OCI-LY1 (cell line): ENCODE data around the gene SPOUT1.

ENCODE experiments used
- EZH2 ChIP-seq: fragments of 200-600 bp; sonication (generic), shearing (Covaris generic); IDR thresholded peaks from 2 replicates; pipeline ENCODE4 v1.8.0; 2017; ENCODE audit warnings: borderline replicate concordance, mixed run types, mild to moderate bottlenecking, antibody characterized with exemption, low read length, moderate library complexity, mixed read lengths
- TF ChIP-seq, protein P1 (sequence below): fragments of 200-600 bp; sonication (generic), shearing (Covaris generic); IDR thresholded peaks from 2 replicates; pipeline ENCODE4 v1.5.1; 2017; ENCODE audit warnings: mild to moderate bottlenecking, antibody characterized with exemption, low read length, moderate library complexity, mixed read lengths

DNA sequence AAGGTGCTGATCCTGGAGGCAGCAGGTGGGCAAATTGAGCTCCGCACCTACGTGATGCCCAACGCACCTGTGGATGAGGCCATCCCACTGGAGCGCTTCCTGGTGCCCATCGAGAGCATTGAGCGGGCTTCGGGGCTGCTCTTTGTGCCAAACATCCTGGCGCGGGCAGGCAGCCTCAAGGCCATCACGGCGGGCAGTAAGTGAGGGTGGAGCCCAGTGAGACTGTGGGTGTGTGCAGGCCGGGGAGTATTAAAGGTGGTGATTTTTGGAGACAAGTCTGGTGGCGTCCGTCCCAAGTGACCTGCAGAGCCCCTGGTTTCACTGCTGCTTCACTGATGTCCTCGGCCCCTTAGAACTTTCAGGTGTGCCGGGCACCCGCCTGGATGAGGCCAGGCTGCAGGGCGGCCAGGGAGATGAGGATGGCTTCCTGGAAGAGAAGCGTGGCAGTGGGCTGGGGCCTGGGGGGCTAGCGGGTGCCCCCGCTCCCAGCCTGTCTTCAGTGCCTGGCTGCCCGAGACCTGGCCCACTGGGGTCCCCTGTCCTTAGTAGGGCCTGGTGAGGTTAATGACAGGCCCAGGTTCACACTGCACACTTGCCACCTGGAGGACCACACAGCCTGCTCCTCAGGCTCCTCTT, 7.1 kb downstream of the SPOUT1 start:
- TF ChIP-seq, protein P1, sequence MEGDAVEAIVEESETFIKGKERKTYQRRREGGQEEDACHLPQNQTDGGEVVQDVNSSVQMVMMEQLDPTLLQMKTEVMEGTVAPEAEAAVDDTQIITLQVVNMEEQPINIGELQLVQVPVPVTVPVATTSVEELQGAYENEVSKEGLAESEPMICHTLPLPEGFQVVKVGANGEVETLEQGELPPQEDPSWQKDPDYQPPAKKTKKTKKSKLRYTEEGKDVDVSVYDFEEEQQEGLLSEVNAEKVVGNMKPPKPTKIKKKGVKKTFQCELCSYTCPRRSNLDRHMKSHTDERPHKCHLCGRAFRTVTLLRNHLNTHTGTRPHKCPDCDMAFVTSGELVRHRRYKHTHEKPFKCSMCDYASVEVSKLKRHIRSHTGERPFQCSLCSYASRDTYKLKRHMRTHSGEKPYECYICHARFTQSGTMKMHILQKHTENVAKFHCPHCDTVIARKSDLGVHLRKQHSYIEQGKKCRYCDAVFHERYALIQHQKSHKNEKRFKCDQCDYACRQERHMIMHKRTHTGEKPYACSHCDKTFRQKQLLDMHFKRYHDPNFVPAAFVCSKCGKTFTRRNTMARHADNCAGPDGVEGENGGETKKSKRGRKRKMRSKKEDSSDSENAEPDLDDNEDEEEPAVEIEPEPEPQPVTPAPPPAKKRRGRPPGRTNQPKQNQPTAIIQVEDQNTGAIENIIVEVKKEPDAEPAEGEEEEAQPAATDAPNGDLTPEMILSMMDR, result no peak
- TF ChIP-seq EZH2, result no peak
